SU-DHL-6 (cell line): ENCODE measurements around the gene ABCC4.

Experiments
- H2AFZ ChIP-seq: fragments of 200-600 bp; sonication (generic); 2 replicates; pipeline ENCODE4 v1.6.1; 2014; ENCODE audit warnings: low read depth, mild to moderate bottlenecking, moderate library complexity, mixed read lengths, antibody characterized with exemption, low read length; ENCODE audit not compliant: severe bottlenecking
- H3F3A ChIP-seq: fragments of 200-600 bp; shearing (Covaris generic); 2 replicates; pipeline ENCODE4 v1.6.0; 2016; ENCODE audit warnings: antibody characterized with exemption, mild to moderate bottlenecking; ENCODE audit not compliant: insufficient read depth
- H3K27ac ChIP-seq: fragments of 200-600 bp; sonication (generic); 2 replicates; pipeline ENCODE4 v1.5.1; 2016; ENCODE audit warnings: low read depth, mild to moderate bottlenecking, low read length, moderate library complexity, mixed read lengths
- H3K27me3 ChIP-seq: fragments of 200-600 bp; sonication (generic), shearing (Covaris generic); 2 replicates; pipeline ENCODE4 v1.6.0; 2014; ENCODE audit warnings: mild to moderate bottlenecking, low read length
- H3K36me3 ChIP-seq: fragments of 200-600 bp; sonication (generic); 2 replicates; pipeline ENCODE4 v1.6.1; 2014; ENCODE audit warnings: mild to moderate bottlenecking, low read length, mixed read lengths
- H3K4me2 ChIP-seq: fragments of 300-600, 200-600 bp; shearing (Covaris generic), sonication (generic); 2 replicates; pipeline ENCODE4 v1.6.0; 2014; ENCODE audit warnings: low read length, low read depth, mild to moderate bottlenecking; ENCODE audit not compliant: poor library complexity, severe bottlenecking
- H3K4me3 ChIP-seq: fragments of 200-600 bp; sonication (generic); 2 replicates; pipeline ENCODE4 v1.5.1; 2014; ENCODE audit warnings: antibody characterized with exemption, low read length, mild to moderate bottlenecking, mixed read lengths; ENCODE audit not compliant: insufficient read depth, poor library complexity, severe bottlenecking
- H3K79me2 ChIP-seq: fragments of 200-600 bp; sonication (generic); 2 replicates; pipeline ENCODE4 v1.6.1; 2014; ENCODE audit warnings: mild to moderate bottlenecking, low read length, moderate library complexity; ENCODE audit not compliant: insufficient read depth
- H3K9ac ChIP-seq: fragments of 200-600 bp; sonication (generic); 2 replicates; pipeline ENCODE4 v1.7.0; 2014; ENCODE audit warnings: mild to moderate bottlenecking, low read length
- H3K9me2 ChIP-seq: fragments of 200-600 bp; sonication (generic); replicated peaks from 2 replicates; pipeline ENCODE4 v1.6.1; 2014; ENCODE audit warnings: low read length; ENCODE audit not compliant: insufficient read depth
- H3K9me3 ChIP-seq: fragments of 200-600 bp; sonication (generic); 2 replicates; pipeline ENCODE4 v1.6.1; 2014; ENCODE audit warnings: low read length, mixed read lengths; ENCODE audit not compliant: insufficient read depth
- H4K20me1 ChIP-seq: fragments of 200-600 bp; sonication (generic); 2 replicates; pipeline ENCODE4 v1.6.1; 2014; ENCODE audit warnings: low read depth, mild to moderate bottlenecking, antibody characterized with exemption, low read length, moderate library complexity, mixed read lengths
- EZH2phosphoT487 ChIP-seq: fragments of 200-600 bp; sonication (generic), shearing (Covaris generic); conservative IDR thresholded peaks from 2 replicates; pipeline ENCODE4 v1.6.1; 2018; ENCODE audit warnings: mild to moderate bottlenecking, antibody characterized with exemption, low read length, moderate library complexity, mixed read lengths
- TF ChIP-seq, protein P1 (sequence below): fragments of 200-600 bp; sonication (generic); IDR thresholded peaks from one replicate; pipeline ENCODE4 v1.5.1; 2017; ENCODE audit warnings: antibody characterized with exemption, mild to moderate bottlenecking, low read length, moderate library complexity; ENCODE audit not compliant: insufficient read depth, poor library complexity, severe bottlenecking

The ABCC4 gene

DNA sequence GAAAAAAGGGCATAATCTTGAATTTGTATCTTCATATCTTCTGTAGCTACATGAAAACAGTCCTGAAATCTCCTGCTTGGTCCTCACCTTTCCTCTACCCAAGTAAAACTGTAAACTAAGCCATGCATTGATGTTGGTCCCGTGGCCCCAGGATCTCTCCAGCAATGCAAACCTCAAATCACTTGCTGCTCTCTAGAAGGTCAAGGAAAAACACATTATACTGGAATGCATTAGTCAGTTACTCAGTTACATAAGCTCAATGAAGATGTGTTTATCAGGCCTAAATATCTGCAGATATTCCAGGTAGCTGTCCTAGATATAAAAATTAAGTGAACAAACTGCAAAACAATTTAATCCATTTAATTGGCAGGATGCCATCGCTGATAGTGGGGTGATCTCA is 261.8 kb downstream of the ABCC4 start:
- Histone ChIP-seq H3K79me2 (no peaks in the 10 kb centered on the region), H3K27me3 (no peaks in the 10 kb centered on the region), H3K4me2 (no peak overlapping the region), H3K4me3 (no peak overlapping the region), H2AFZ (no peak overlapping the region), H3K36me3 (no peaks in the 10 kb centered on the region), H3K9me3 (no peaks in the 10 kb centered on the region), H3F3A (no peaks in the 10 kb centered on the region), H3K9me2 (no peaks in the 10 kb centered on the region), H4K20me1 (no peaks in the 10 kb centered on the region), H3K27ac (no peak overlapping the region), H3K9ac (no peak overlapping the region)
- TF ChIP-seq, protein P1, sequence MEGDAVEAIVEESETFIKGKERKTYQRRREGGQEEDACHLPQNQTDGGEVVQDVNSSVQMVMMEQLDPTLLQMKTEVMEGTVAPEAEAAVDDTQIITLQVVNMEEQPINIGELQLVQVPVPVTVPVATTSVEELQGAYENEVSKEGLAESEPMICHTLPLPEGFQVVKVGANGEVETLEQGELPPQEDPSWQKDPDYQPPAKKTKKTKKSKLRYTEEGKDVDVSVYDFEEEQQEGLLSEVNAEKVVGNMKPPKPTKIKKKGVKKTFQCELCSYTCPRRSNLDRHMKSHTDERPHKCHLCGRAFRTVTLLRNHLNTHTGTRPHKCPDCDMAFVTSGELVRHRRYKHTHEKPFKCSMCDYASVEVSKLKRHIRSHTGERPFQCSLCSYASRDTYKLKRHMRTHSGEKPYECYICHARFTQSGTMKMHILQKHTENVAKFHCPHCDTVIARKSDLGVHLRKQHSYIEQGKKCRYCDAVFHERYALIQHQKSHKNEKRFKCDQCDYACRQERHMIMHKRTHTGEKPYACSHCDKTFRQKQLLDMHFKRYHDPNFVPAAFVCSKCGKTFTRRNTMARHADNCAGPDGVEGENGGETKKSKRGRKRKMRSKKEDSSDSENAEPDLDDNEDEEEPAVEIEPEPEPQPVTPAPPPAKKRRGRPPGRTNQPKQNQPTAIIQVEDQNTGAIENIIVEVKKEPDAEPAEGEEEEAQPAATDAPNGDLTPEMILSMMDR = no peak
- no peak for TF ChIP-seq EZH2phosphoT487

DNA sequence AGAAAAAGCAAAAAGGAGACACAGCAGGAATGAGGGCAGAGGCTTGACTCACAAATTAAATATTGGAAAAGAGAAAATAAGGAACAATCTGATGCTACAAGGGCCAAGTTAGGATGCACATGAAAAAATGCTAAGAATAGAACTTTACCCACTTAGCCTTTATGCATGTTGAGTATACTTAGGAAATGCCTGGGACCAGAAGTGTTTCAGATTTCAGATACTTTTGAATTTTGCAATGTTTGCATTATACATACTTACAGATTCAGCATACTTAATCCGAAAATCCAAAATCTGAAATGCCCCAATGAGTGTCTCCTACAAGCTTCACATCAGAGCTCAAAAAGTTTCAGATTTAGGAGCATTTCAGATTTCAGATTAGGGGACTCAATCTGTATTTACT is 262.3 kb downstream of the ABCC4 start:
- TF ChIP-seq, protein P1 = no peak
- no peak for TF ChIP-seq EZH2phosphoT487
- H3K27me3 ChIP-seq = no peaks in the 10 kb centered on the region
- H3K4me3 ChIP-seq = no peak overlapping the region
- no peak overlapping the region for H3K4me2 ChIP-seq
- no peaks in the 10 kb centered on the region for H3K79me2 ChIP-seq
- H3K9me3 ChIP-seq = no peaks in the 10 kb centered on the region
- no peak overlapping the region for H2AFZ ChIP-seq
- no peak overlapping the region for H3K9ac ChIP-seq
- no peak overlapping the region for H3K27ac ChIP-seq
- H3K9me2 ChIP-seq = no peaks in the 10 kb centered on the region
- no peaks in the 10 kb centered on the region for H4K20me1 ChIP-seq
- no peaks in the 10 kb centered on the region for H3K36me3 ChIP-seq
- no peaks in the 10 kb centered on the region for H3F3A ChIP-seq

DNA sequence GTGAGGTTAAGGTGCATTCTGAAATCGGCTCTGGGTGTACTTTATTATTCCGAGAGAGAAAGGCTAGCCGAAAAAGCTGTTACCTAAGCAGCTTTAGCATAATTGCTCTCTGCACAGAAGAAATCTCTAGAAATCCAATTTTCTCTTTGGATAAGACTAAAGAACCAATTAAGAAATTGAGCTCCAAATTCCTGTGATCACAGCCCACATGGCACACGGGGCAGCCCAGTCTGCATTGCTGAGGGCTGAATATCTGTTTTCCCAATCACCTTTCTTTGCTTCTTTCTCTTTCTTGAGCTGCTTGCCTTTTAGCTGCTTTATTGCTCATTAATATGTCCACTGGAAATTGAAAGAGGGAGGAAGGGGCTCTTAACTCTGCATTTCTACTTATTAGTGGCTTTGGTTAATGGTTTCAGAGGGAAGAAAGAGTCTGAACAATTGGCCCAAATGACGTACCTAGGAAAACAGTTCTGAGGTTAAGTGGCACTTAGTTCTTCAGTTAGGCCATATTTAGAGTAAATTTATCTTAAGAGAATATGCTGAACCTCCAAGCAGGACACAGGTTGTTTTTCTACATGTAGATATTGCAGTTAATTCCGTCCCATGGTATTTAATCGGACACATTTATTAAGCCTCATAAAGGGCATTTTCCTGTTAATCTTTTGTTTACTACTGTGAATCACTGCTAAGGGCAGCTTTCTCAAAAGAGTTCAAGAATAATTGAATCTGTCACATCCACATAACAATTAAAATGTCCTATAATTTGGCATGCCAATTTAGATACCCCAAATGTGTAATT is 265.7 kb downstream of the ABCC4 start:
- Histone ChIP-seq H3K27me3 (no peaks in the 10 kb centered on the region), H3K9me2 (no peaks in the 10 kb centered on the region), H4K20me1 (no peaks in the 10 kb centered on the region), H3K36me3 (no peaks in the 10 kb centered on the region), H3K9me3 (no peaks in the 10 kb centered on the region), H3K4me3 (no peak overlapping the region), H3K79me2 (no peaks in the 10 kb centered on the region), H3K4me2 (no peak overlapping the region), H3K9ac (no peak overlapping the region), H3K27ac (no peak overlapping the region), H2AFZ (no peak overlapping the region), H3F3A (no peaks in the 10 kb centered on the region)
- no peak for TF ChIP-seq EZH2phosphoT487
- TF ChIP-seq, protein P1 = no peak
